CD14-positive monocyte (primary cell): ENCODE results near the gene UTP25. TPM values are rescaled to one million over a fixed set of nuclear protein-coding genes. Genes with fewer than 3 reads are reported as not detected.
"Not testable (repeated sequence)": the region's sequence is repeated elsewhere in the genome, so short reads cannot be mapped to it uniquely, and the experiment has no call there.

Source experiments
- DNase-seq, 3 donors: peaks; one replicate each; pipeline ENCODE4 v3.0.0-alpha.2; 2011 to 2022
- H2AFZ ChIP-seq: 2 replicates; pipeline ENCODE4 v1.6.0; 2012; ENCODE audit warnings: mild to moderate bottlenecking, low read depth, low read length, inconsistent platforms; ENCODE audit not compliant: insufficient read depth, poor library complexity, severe bottlenecking
- H3K27ac ChIP-seq, 2 donors: 1 replicate in 1 of 2; 2 replicates in 1 of 2; pipeline ENCODE4 v1.5.1; 2012 to 2013; ENCODE audit warnings: low read length in 2 of 2, control low read depth in 1 of 2, inconsistent platforms in 1 of 2, low read depth in 1 of 2, mild to moderate bottlenecking in 1 of 2
- H3K27me3 ChIP-seq, 2 donors: one replicate each; pipeline versions ENCODE4 v1.6.0 to v1.6.1; 2011 to 2013; ENCODE audit warnings: low read length in 2 of 2; ENCODE audit not compliant: control insufficient read depth in 2 of 2, insufficient read depth in 2 of 2
- H3K36me3 ChIP-seq, 2 donors: replicated peaks in 1 of 2; 1 replicate in 1 of 2; 2 replicates in 1 of 2; pipeline versions ENCODE4 v1.5.1 to v1.6.1; 2012 to 2013; ENCODE audit warnings: low read length in 2 of 2, control low read depth in 1 of 2, inconsistent platforms in 1 of 2, mild to moderate bottlenecking in 1 of 2; ENCODE audit not compliant: insufficient read depth in 2 of 2, control insufficient read depth in 1 of 2
- H3K4me1 ChIP-seq, 2 donors: 1 replicate in 1 of 2; 2 replicates in 1 of 2; pipeline versions ENCODE4 v1.5.1 to v1.6.1; 2012 to 2013; ENCODE audit warnings: low read length in 2 of 2, control low read depth in 1 of 2, inconsistent platforms in 1 of 2, mild to moderate bottlenecking in 1 of 2, moderate library complexity in 1 of 2; ENCODE audit not compliant: insufficient read depth in 2 of 2, control insufficient read depth in 1 of 2
- H3K4me2 ChIP-seq: replicated peaks from 2 replicates; pipeline ENCODE3; 2012; ENCODE audit warnings: low read length, moderate library complexity, mild to moderate bottlenecking; ENCODE audit not compliant: poor library complexity, severe bottlenecking; ENCODE audit errors: extremely low read depth
- H3K4me3 ChIP-seq, 3 experiments: fragments of 200-600 bp in 1 of 3; sonication (generic) in 1 of 3; replicated peaks in 1 of 3; 1 replicate in 2 of 3; 2 replicates in 1 of 3; pipeline ENCODE4 v1.5.1; 2011 to 2013; ENCODE audit warnings: low read length in 3 of 3, mild to moderate bottlenecking in 3 of 3, control low read depth in 2 of 3, low read depth in 2 of 3, inconsistent platforms in 1 of 3, moderate library complexity in 1 of 3
- H3K79me2 ChIP-seq: 2 replicates; pipeline ENCODE4 v1.6.0; 2012; ENCODE audit warnings: mild to moderate bottlenecking, control low read depth, inconsistent platforms, low read length, moderate library complexity; ENCODE audit not compliant: insufficient read depth
- H3K9ac ChIP-seq: 2 replicates; pipeline ENCODE4 v1.6.0; 2017; ENCODE audit warnings: low read length, mild to moderate bottlenecking; ENCODE audit not compliant: insufficient read depth, poor library complexity, severe bottlenecking
- H3K9me3 ChIP-seq, 2 donors: replicated peaks in 1 of 2; 1 replicate in 1 of 2; 2 replicates in 1 of 2; pipeline versions ENCODE4 v1.5.1 to v1.6.1; 2012 to 2013; ENCODE audit warnings: low read length in 2 of 2, control low read depth in 1 of 2; ENCODE audit not compliant: control insufficient read depth in 1 of 2, insufficient read depth in 1 of 2
- H4K20me1 ChIP-seq: 2 replicates; pipeline ENCODE4 v1.6.0; 2012; ENCODE audit warnings: mild to moderate bottlenecking, low read length, control low read depth, moderate library complexity; ENCODE audit not compliant: insufficient read depth
- H3K27ac Mint-ChIP-seq, 7 donors: one replicate each; pipeline ENCODE4 v1.8.0; 2020; ENCODE audit warnings: mild to moderate bottlenecking in 7 of 7, mixed read lengths in 7 of 7, moderate library complexity in 6 of 7, inconsistent platforms in 2 of 7
- H3K27me3 Mint-ChIP-seq, 3 donors: one replicate each; pipeline ENCODE4 v1.8.0; 2021 to 2022; ENCODE audit warnings: low read depth in 3 of 3, mild to moderate bottlenecking in 3 of 3, mixed read lengths in 3 of 3, moderate library complexity in 3 of 3, inconsistent platforms in 1 of 3
- H3K36me3 Mint-ChIP-seq, 2 donors: one replicate each; pipeline ENCODE4 v1.8.0; 2020; ENCODE audit warnings: mixed read lengths in 2 of 2, inconsistent platforms in 1 of 2, mild to moderate bottlenecking in 1 of 2
- H3K4me1 Mint-ChIP-seq: one replicate; pipeline ENCODE4 v1.8.0; 2020; ENCODE audit warnings: mild to moderate bottlenecking, mixed read lengths
- H3K4me3 Mint-ChIP-seq, 2 donors: one replicate each; pipeline ENCODE4 v1.8.0; 2020; ENCODE audit warnings: mild to moderate bottlenecking in 2 of 2, mixed read lengths in 2 of 2, moderate library complexity in 1 of 2
- H3K9me3 Mint-ChIP-seq, 7 donors: one replicate each; pipeline ENCODE4 v1.8.0; 2020 to 2022; ENCODE audit warnings: mixed read lengths in 7 of 7, mild to moderate bottlenecking in 6 of 7, moderate library complexity in 6 of 7, inconsistent platforms in 2 of 7
- CTCF ChIP-seq: fragments of 200-600 bp; IDR thresholded peaks from one replicate; pipeline ENCODE4 v1.8.0; 2022; ENCODE audit warnings: antibody characterized with exemption, mild to moderate bottlenecking
- WGBS: methylation state at CpG from one replicate; pipeline ENCODE4 v1.1.5; 2013; ENCODE audit warnings: missing lambda C conversion rate; ENCODE audit not compliant: insufficient coverage; 5-methylcytosine and 5-hydroxymethylcytosine counted together
- intact Hi-C, 2 donors: fragments of 100-400 bp; cut with micrococcal nuclease; formaldehyde crosslinking; loops; one replicate each; pipeline versions ENCODE4 v1.15.0 to v1.15.1; 2023
- polyA plus RNA-seq, 3 donors: library from polyadenylated mRNA; depleted of rRNA in 1 of 3; unstranded in 2 of 3; stranded (reverse) in 1 of 3; fragments of 300-500 nt in 2 of 3; fragments of >200 nt in 1 of 3; fragmentation: Illumina TruSeq in 2 of 3; gene quantifications; 1 replicate in 2 of 3; 2 replicates in 1 of 3; pipeline ENCODE4 v1.2.3, GENCODE V29; 2012 to 2021

UTP25 gene
- polyA plus RNA-seq, 3 donors: 0.98 to 1.4 (median 1.1) TPM

DNA sequence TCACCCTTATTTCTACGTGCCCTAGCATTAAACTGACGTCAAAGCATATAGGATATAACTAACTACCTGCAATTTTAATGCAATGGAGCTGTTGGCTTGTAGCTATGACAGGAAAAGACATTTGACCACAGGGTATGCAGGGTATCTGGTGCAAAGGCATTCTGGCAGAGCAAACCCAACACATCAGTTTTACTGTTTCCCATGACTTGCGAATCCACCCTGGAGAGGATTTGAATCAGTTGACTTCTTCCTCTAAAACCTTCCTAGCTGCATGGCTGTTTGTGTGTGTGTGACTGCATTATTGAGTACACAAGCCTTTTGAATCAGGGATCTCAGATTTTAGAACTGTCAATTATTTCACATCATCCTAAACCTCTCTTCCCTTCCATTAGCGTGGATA, 68.6 kb downstream of the UTP25 start:
- Histone ChIP-seq H3K79me2 (no peaks in the 10 kb centered on the region), H4K20me1 (no peaks in the 10 kb centered on the region), H3K4me3 (no peak overlapping the region), H2AFZ (no peak overlapping the region), H3K36me3 (no peaks in the 10 kb centered on the region), H3K27me3 (no peaks in the 10 kb centered on the region), H3K4me1 (no peaks in the 10 kb centered on the region), H3K9me3 (no peaks in the 10 kb centered on the region), H3K4me2 (no peak overlapping the region), H3K27ac (no peak overlapping the region), H3K9ac (no peak overlapping the region)
- H3K4me3 Mint-ChIP-seq: no peak overlapping the region
- TF ChIP-seq CTCF: no peak
- no peak overlapping the region for H3K27ac Mint-ChIP-seq
- H3K9me3 Mint-ChIP-seq: peaks cover 0 to 2% (median 0%) of the 10 kb centered on the region in 7 donors
- H3K4me1 Mint-ChIP-seq: no peaks in the 10 kb centered on the region
- no peaks in the 10 kb centered on the region for H3K36me3 Mint-ChIP-seq
- peaks cover 0 to 6% (median 2%) of the 10 kb centered on the region in 3 donors for H3K27me3 Mint-ChIP-seq
- intact Hi-C loops: no loop called here
- WGBS: 93% methylated on average over 2 of the region's 4 CpGs
- DNase-seq: no peak

DNA sequence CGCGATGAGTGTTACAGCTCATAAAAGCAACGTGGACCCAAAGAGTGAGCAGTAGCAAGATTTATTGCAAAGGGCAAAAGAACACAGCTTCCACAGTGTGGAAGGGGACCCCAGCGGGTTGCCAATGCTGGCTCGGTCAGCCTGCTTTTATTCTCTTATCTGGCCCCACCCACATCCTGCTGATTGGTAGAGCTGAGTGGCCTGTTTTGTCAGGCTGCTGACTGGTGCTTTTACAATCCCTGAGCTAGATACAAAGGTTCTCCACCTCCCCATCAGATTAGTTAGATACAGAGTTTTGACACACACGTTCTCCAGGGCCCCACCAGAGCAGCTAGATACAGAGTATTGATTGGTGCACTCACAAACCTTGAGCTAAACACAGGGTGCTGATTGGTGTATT, 70.5 kb downstream of the UTP25 start:
- H3K9me3 Mint-ChIP-seq, H3K4me1 ChIP-seq, intact Hi-C loops, H3K4me1 Mint-ChIP-seq, H3K36me3 ChIP-seq, H3K27me3 Mint-ChIP-seq, H2AFZ ChIP-seq, H3K27me3 ChIP-seq, H3K9me3 ChIP-seq, H3K4me3 Mint-ChIP-seq, H3K27ac ChIP-seq, H3K79me2 ChIP-seq, H3K36me3 Mint-ChIP-seq, H3K27ac Mint-ChIP-seq, H3K4me2 ChIP-seq, H3K4me3 ChIP-seq, DNase-seq, H4K20me1 ChIP-seq, H3K9ac ChIP-seq: not testable (repeated sequence)
- WGBS: 86% methylated on average over 3 of the region's 6 CpGs

- H3K4me2 ChIP-seq, DNase-seq, H3K9me3 Mint-ChIP-seq, intact Hi-C loops, H3K4me3 ChIP-seq, H4K20me1 ChIP-seq, H3K79me2 ChIP-seq, H3K4me1 Mint-ChIP-seq, H3K27me3 ChIP-seq, H3K36me3 Mint-ChIP-seq, H3K36me3 ChIP-seq, H3K4me1 ChIP-seq, H3K4me3 Mint-ChIP-seq, H2AFZ ChIP-seq, H3K27ac ChIP-seq, H3K27me3 Mint-ChIP-seq, H3K27ac Mint-ChIP-seq, H3K9me3 ChIP-seq, H3K9ac ChIP-seq: not testable (repeated sequence)
- WGBS: 98% methylated on average over 9 of the region's 21 CpGs
Observed at GRCh38 chr1:209898851-209899250, 71.1 kb downstream of the UTP25 start.
